ENCODE results near the gene HMCN2.

The HMCN2 gene

DNA sequence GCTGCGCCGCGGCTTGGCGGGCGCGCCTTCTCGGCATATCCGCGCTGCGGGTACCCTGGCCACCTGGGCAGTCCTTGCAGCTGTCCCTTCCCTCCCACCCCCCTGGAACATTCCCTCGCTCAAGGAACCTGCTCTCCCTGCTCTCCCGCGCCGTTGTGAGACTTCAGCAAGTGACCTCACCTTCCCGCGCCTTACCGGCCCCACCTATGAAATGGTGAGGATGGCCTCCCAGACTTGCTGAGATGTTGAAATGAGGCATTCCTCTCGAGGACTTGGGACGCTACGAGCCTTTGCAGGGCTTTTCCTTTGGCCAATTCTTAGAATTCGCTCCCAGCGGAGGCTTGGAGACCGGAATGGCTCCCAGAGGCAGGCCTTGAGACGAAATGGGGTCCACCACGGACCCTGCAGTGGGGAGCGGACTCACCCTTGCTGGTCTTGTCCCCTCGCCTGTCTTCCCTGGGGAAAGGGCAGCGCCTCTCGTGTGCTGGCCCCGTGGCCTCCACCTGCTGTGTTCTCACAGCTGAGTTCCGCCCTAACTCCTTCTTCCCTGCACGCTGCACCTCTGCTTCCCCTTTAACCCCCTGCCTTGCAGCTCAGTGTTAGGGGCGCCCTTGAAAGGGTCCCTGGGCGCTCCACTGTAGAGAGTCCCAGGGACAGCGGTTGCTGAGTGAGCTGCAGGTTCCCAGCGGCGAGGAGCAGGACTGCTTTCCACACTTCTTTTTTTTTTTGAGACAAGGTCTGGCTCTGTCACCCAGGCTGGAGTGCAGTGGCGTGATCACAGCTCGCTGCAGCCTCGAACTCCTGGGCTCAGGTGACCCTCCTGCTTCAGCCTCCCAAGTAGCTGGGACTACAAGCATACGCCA, 907 bp downstream of the HMCN2 start:
- no peak for DNase-seq
- no peaks in the 10 kb centered on the region for H3K36me3 ChIP-seq
- peaks cover 7% of the 10 kb centered on the region for H3K4me1 ChIP-seq
- no peaks in the 10 kb centered on the region for H3K27me3 ChIP-seq
- H3K4me3 ChIP-seq (ENCODE audit: low read depth, low read length): peak overlapping the region; percentile 46; the same call in 1 of the 2 replicates
- TF ChIP-seq, protein P1, sequence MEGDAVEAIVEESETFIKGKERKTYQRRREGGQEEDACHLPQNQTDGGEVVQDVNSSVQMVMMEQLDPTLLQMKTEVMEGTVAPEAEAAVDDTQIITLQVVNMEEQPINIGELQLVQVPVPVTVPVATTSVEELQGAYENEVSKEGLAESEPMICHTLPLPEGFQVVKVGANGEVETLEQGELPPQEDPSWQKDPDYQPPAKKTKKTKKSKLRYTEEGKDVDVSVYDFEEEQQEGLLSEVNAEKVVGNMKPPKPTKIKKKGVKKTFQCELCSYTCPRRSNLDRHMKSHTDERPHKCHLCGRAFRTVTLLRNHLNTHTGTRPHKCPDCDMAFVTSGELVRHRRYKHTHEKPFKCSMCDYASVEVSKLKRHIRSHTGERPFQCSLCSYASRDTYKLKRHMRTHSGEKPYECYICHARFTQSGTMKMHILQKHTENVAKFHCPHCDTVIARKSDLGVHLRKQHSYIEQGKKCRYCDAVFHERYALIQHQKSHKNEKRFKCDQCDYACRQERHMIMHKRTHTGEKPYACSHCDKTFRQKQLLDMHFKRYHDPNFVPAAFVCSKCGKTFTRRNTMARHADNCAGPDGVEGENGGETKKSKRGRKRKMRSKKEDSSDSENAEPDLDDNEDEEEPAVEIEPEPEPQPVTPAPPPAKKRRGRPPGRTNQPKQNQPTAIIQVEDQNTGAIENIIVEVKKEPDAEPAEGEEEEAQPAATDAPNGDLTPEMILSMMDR (IDR thresholded peaks at IDR 0.05; ENCODE audit: low read depth, low read length): no peak
- H3K9me3 ChIP-seq: no peaks in the 10 kb centered on the region

DNA sequence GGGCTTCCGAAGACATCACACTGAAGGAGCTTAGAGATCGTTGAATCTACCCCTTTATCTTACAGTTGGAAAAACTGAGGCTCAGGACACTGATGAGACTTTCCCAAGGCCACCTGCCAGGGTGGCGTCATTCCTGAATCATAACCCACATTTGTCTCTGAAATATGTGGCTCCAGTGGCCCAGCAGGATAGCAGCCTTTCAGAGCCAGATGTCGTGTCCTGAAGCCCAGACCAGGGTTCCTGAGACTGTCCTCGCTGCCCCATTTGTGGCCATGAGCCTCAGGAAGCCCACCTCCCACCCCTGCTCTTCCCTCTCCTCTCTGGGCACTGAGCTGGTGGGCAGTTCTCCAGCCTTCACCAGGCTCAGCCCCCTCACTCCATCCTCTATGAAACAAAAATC, 2.4 kb downstream of the HMCN2 start:
- H3K9me3 ChIP-seq: no peaks in the 10 kb centered on the region
- DNase-seq: no peak
- peaks cover 7% of the 10 kb centered on the region for H3K4me1 ChIP-seq
- H3K4me3 ChIP-seq (ENCODE audit: low read depth, low read length): no peak overlapping the region
- TF ChIP-seq, protein P1 (IDR thresholded peaks at IDR 0.05; ENCODE audit: low read depth, low read length): no peak
- no peaks in the 10 kb centered on the region for H3K36me3 ChIP-seq
- H3K27me3 ChIP-seq: no peaks in the 10 kb centered on the region

DNA sequence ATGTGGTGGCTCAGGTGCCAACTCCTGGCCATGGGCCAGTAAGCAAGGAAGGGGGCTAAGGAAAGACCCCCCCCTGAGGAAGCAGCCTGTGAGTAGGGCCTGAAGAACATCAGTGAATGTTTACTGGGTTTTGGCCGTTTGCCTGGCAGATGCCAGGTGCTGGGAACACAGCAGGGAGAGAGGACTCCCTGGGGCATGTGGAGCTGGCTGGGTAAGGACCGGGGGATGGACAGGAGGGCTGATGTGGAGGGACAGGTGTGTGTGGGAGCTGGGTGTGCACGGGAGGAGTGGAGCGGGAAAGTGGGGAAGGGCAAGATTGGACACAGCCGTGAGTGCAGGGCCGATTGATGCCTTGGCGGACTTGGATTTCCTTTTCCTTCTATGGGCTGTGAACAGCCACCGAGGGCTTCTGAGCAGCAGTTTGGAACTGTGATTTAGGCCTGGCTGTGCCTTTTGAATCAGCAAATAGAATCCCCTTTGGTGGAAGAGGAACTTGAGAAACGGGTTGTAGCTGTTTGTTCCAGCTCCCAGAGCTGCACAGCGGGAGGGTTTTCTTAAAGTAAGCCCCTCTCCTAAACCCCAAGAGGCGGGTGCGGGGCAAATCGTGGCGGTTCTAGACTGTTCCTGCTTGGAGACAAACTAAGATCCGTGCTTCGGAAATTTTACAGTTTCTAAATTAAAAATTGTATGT, 3.1 kb downstream of the HMCN2 start:
- DNase-seq: peak; percentile 44
- no peak overlapping the region for H3K4me3 ChIP-seq (ENCODE audit: low read depth, low read length)
- no peaks in the 10 kb centered on the region for H3K9me3 ChIP-seq
- H3K36me3 ChIP-seq: no peaks in the 10 kb centered on the region
- peaks cover 7% of the 10 kb centered on the region for H3K4me1 ChIP-seq
- TF ChIP-seq, protein P1 (IDR thresholded peaks at IDR 0.05; ENCODE audit: low read depth, low read length): no peak
- H3K27me3 ChIP-seq: no peaks in the 10 kb centered on the region

DNA sequence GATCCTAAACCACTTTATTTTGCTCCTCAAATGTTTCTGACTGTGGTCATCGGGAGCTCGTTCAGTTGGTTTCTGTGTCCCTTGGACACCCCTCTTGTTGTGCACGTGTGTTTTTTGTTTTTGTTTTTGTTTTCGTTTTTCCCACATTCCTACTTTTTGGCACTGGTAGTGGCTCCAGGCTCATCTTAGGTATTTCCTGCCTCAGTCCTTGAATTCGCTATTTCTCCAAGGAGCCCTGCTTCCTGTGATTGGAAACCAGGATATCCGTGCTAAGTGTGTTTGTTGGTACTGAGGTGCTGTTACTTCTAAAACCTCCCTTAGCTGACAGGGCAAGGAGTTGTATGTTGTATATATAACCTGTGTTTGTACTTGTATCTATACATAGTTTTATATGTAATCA, 5.9 kb downstream of the HMCN2 start:
- Histone ChIP-seq H3K27me3 (no peaks in the 10 kb centered on the region), H3K4me1 (peaks cover 7% of the 10 kb centered on the region)
- TF ChIP-seq, protein P1 (IDR thresholded peaks at IDR 0.05; ENCODE audit: low read depth, low read length): no peak

DNA sequence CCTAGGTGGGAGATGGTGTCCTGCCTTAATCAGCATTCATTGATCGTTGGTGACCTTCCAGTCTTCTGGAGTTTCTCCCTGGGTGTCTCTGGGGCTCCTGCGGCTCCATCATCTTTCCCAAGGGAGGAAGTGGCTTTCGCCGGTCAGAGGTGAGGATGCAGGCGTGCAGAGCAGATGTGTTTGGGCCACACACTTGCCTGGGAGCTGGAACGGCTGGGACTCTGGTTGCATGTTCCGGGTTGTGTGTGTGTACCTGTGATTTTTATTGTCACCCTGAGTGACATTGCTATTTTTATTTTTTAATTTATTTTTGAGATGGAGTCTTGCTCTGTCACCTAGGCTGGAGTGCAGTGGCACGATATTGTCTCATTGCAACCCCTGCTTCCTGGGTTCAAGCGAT, 9.6 kb downstream of the HMCN2 start:
- DNase-seq: no peak
- Histone ChIP-seq H3K36me3 (no peaks in the 10 kb centered on the region), H3K4me3 (ENCODE audit: low read depth, low read length) (no peak overlapping the region), H3K27me3 (no peaks in the 10 kb centered on the region), H3K9me3 (no peaks in the 10 kb centered on the region), H3K4me1 (no peaks in the 10 kb centered on the region; the same call in 1 of the 2 replicates)
- TF ChIP-seq, protein P1 (IDR thresholded peaks at IDR 0.05; ENCODE audit: low read depth, low read length): no peak

More for the DNA sequence above, 5.9 kb downstream of the HMCN2 start:
- Histone ChIP-seq H3K9me3 (no peaks in the 10 kb centered on the region), H3K4me3 (ENCODE audit: low read depth, low read length) (no peak overlapping the region), H3K36me3 (no peaks in the 10 kb centered on the region)
- no peak for DNase-seq

DNA sequence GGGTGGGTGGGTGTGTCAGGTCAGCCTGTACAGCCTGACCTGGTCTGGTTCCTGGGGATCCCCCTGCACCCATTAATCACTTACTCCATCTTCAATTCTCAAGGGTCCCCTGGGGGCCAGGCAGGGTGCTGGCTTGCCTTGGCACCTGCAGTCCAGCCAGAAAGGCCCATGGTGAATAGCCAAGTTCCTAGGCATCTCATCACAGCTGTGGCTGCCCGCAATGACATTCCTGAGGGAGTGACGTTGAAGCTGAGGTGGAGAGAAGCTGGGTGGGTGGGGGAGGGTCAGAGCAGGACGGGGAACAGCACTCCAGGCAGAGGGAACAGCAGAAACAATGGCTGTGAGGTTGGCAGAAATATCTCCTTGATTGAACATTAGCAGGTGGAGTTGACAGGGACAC, 10.6 kb downstream of the HMCN2 start:
- Histone ChIP-seq H3K36me3 (no peaks in the 10 kb centered on the region), H3K4me3 (ENCODE audit: low read depth, low read length) (no peak overlapping the region), H3K4me1 (no peaks in the 10 kb centered on the region; the same call in 1 of the 2 replicates), H3K27me3 (no peaks in the 10 kb centered on the region), H3K9me3 (no peaks in the 10 kb centered on the region)
- TF ChIP-seq, protein P1 (IDR thresholded peaks at IDR 0.05; ENCODE audit: low read depth, low read length): no peak
- no peak for DNase-seq

Data from BE2C (cell line).